Measurements from ENCODE around the gene MYRFL.

DNA sequence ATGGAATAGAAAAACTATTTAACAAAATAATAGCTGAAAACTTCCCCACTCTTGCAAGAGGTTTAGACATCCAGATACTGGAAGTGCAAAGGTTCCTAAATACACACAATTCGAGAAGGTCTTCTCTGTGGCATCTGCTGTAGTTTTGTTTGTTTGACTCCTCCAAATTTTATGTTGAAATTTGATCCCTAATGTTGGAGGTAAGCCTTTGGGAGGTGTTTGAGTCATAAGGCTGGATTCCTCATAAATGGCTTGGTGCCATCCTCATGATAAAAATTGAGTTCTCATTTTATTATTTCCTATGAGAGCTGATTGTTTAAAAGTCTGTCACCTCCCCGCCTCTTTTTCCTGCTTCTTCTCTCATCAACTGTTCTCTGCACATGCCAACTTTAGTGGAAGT lies 182.7 kb downstream of the MYRFL start:
- TF ChIP-seq, protein P1, sequence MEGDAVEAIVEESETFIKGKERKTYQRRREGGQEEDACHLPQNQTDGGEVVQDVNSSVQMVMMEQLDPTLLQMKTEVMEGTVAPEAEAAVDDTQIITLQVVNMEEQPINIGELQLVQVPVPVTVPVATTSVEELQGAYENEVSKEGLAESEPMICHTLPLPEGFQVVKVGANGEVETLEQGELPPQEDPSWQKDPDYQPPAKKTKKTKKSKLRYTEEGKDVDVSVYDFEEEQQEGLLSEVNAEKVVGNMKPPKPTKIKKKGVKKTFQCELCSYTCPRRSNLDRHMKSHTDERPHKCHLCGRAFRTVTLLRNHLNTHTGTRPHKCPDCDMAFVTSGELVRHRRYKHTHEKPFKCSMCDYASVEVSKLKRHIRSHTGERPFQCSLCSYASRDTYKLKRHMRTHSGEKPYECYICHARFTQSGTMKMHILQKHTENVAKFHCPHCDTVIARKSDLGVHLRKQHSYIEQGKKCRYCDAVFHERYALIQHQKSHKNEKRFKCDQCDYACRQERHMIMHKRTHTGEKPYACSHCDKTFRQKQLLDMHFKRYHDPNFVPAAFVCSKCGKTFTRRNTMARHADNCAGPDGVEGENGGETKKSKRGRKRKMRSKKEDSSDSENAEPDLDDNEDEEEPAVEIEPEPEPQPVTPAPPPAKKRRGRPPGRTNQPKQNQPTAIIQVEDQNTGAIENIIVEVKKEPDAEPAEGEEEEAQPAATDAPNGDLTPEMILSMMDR (IDR thresholded peaks at IDR 0.05; ENCODE audit: low read depth, low read length, poor library complexity, severe bottlenecking): no peak
- no peak for TF ChIP-seq EZH2phosphoT487 (IDR thresholded peaks at IDR 0.05; ENCODE audit: borderline replicate concordance, low read length)

Data from DOHH2 (cell line).